HS-5 (cell line): ENCODE results near the gene OR6N1.

Experiments used
- DNase-seq: peaks from one replicate; pipeline ENCODE4 v3.0.0-alpha.2; 2012; ENCODE audit warnings: low read depth

OR6N1 gene, protein sequence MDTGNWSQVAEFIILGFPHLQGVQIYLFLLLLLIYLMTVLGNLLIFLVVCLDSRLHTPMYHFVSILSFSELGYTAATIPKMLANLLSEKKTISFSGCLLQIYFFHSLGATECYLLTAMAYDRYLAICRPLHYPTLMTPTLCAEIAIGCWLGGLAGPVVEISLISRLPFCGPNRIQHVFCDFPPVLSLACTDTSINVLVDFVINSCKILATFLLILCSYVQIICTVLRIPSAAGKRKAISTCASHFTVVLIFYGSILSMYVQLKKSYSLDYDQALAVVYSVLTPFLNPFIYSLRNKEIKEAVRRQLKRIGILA

DNA sequence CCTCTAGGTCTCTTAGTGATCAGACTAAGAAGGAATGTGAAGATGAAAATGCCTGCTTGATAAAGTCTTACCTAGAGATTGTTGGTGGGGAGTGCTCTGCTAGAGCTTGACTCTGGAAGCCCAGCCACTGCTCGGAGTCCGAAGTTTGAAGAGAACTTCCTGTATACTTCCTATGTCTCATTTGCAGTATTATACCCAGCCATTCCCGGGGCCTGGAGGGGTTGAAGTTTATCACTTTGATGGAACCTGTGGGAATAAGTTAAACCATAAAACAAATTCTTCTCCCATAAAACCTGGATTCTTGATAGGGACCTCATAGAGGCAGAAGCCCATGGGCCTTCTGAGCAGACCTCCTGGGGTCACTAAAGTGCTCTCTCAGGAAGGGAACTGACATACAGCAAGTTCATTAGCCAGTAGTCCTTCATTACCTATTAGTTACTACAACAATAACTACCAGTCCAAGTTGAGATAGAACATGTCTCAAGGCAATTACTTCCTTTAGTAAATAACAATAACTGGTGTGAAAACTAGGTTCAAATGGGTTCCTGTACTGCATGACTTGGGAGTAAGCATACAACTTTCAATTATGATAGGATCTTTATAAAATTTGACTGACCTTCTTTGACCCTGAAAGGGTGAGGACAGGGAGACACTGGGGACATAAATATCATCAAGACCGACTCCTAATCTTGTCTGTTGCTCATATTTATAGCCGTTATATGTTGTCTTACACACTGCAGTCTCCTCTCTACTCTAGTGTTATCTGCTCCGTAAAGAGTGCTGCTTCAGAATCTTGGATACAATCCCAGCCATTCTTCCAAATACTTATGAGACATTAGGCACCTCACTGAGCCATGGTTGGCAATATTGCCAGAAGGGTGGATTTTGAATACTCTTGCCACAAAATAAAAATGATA lies at the start of gene OR6N1:
Gene OR6N1 (minus strand): TSS at position 246 of the 917 bp plus-strand sequence. CDS start 5,513 bp downstream, outside the sequence.
- DNase-seq = no peak

DNA sequence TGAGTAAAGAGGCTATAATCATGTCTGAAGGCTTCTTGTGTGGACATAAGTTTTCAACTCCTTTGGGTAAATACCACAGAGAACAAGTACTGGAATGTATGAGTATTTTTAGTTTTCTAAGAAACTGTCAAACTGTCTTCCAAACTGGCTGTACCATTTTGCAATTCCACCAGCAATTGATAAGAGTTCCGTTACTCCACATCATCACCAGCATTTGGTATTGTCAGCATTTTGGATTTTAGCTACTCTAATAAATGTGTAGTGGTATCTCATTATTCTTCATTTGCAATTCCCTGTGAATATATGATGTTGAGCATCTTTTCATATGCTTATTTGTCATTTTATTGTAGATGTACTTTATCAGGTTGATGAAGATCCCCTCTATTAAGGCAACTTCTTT lies 49.7 kb upstream of the OR6N1 start:
- DNase-seq = no peak

DNA sequence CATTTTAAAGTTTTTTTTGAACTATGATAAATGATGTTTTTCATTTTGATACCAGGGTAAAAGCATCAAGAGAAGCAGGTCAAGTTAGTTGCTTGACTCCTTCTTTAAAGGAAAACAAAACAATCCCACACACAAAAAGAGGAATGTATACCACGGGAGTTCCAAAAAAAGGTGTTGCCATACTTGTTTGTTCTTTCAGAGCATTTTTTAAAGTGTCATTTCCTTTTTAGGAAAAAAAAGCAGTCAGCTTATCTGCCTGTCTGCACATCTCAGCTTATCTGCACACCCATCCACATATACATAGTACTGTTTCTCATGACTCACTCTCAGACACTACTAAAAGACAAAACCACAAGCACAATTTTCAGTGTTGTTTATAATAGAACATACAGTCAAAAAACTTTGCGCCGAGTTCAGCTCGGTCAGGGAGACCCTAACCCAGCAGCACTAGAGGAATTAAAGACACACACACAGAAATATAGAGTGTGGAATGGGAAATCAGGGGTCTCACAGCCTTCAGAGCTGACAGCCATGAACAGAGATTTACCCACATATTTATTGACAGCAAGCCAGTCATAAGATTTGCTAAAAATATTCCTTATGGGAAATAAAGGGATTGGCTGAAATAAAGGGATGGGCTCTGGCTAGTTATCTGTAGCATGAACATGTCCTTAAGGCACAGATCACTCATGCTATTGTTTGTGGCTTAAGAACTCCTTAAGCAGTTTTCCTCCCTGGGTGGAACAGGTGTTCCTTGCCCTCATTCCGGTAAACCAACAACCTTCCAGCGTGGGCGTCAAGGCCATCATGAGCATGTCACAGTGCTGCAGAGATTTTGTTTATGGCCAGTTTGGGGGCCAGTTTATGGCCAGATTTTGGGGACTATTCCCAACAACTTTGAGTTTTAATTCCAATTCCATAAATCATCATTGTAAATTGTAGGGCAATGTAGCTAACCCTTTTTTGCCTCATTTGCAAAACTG lies 47.8 kb upstream of the OR6N1 start:
- no peak for DNase-seq

DNA sequence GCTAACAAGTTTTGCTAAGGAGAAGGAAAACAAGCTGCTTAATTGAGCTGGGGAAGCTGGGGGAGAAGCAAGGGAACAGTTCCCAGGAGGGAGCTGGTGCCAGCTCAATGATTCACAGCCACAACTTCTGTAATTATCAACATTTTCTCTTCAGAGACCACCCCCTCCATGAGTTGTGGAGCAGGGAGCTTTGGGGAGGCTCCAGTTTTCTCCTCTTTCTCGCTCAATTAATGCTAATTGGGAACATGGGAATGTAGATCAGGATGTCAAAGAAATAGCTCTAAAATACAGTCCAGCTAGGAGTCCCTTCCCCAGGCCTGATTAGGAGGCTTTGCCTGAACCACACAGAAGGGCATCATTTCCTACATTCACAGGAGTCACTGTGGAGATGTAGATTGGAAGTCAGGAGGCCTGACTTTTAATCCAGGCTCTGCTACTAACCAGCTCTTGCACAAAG lies 47.0 kb upstream of the OR6N1 start:
- DNase-seq = no peak

DNA sequence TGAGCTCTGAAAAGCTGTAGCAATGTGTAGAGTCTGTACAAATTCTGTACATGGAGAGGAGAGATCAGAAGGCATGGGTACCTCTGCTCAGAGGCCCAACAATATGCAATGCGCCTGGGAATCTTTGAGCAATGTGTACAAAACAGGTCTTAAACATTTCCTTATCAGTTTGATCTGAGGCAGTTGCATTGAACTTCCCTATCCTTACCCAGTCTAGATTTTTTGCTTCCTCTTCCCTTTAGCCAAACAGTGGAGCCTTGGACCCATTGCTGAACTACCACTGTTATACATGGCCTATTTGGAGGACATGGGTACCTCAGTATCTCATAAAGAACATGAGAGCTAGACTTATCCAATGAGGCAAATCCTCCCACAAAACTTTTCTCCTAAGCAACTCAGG lies 46.6 kb upstream of the OR6N1 start:
- no peak for DNase-seq

DNA sequence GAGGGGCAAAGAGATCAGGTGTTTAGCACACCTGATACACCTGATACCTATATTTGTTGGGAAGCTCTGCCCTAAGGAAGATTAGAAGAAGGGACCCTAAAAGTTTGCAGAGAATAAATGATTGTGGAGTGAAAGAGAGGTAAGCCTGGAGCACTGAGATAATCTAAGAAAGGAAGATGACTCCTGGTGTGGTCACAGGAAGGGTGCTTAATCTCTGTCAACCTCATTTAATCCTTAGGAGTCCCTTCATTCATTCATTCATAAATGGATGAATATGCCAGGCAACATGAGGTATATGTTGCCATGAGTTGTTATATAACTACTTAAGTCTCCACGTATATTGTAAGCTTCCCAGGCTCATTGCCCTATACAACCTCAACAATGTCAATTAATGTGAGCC lies 43.0 kb upstream of the OR6N1 start:
- no peak for DNase-seq

DNA sequence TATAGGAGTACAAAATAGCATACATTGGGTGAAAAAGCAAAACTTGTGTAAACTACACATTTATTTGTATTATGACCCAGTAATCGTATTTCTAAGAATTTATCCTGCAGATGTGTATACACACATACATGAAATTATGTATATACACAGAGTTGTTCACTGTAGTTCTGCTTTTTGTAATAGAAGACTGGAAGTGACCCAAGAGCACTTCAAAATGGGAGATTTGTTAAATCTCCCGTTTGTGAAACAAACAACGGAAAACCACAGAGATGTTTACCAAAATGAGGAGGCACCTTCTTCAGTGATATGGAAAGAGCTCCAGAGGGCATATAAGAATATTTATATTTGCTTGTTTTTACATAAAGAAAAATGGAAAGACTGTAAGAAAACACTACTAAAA lies 41.2 kb upstream of the OR6N1 start:
- no peak for DNase-seq

DNA sequence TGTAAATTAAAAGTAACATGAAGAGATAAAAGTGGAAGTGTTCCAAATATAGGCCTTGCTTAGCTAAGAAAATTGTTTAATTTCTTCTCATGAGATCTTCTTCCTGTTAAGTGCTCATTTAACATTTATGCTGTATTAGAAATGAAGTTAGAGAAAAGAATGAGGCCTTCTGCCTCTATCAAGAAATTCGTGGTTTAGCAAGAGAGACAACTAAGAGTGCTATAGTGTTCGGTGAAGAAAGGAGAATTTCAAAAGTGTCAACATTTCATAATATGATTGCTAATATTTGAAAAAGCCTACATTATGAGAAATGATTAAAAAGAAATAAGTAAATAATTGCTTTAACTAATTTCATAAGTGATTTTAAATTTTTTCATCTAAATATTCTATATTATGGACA lies 40.3 kb upstream of the OR6N1 start:
- no peak for DNase-seq

DNA sequence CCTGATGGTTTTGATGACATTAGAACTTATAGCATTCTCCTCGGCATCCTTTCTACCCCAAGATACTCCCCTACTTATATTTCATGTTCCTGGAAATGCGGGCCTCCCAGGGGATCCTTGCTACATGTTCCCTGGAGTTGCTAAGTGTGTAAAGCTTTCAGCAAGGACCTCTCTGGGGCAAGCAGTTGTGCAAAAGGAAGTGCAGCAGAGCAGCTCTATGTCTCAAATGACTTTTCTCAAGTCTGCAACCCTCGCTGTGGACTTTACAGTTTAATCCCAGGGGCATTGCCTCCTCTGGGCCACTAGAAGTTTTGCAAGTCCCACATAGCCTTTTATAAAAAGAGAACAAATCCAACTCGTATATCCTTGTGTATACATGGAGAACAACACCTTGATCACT lies 38.3 kb upstream of the OR6N1 start:
- no peak for DNase-seq

DNA sequence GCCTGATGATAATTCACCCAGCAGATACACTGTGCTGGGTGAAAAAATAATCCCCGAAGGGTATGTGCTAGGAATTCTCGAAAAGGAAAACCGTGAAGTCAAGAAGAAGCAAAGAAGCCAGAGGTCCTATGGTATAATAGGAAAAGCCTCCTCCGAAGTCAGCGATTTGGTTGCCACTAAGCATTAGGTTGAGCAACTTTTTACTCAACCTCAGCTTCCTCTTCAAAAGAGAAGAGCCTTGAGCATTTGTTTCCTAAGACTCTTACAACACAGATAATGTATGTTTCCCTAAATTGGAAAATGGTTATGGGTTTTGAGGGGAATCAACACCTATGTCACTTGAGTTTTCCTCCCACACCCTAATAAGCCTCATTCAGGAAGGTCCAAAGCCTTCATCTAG lies 37.9 kb upstream of the OR6N1 start:
- DNase-seq = no peak

DNA sequence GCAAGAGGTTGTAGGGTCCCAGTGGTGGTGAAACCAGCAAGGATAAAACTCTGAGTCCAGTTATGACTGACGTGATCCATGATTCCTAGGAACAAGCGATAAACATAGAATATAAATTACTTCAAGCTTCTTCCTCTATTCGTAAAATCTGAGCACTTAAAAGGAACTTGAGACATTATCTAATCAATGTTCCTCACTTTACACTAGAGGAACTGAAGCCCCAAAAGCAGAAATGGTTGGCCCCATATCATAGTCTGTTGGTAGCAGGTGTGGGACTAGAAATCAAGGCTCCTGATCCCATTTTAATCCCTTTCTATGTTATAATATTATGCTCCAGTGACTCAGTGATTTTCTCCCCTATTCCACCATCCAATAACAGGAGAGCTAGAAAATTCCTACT lies 37.3 kb upstream of the OR6N1 start:
- DNase-seq = no peak

DNA sequence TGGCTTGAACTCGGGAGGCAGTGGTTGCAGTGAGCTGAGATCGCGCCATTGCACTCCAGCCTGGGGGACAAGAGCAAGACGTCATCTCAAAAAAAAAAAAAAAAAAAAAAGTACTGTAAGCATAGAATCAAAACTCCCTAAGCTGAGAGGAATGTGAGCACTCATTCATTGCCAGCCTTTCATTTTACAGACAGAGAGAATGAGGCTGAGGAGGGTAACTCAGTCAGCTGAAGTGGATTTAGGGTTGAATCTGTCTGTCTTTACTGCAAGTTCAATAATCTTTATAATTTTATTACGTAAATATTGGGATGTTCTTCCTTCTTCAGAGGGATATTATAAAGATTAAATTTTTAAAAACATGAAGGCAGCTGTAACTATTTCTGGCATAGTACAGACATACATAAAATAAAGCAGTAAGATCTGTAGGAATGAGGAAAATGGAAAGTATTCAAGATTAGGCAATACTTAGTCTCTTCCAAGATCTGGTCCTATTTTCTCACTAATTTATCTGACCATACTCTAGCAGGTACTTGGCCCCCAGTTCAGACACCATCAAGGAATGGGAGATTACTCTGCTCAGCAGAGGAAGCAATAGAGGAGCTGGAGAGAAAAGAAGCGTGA lies 35.0 kb upstream of the OR6N1 start:
- no peak for DNase-seq

DNA sequence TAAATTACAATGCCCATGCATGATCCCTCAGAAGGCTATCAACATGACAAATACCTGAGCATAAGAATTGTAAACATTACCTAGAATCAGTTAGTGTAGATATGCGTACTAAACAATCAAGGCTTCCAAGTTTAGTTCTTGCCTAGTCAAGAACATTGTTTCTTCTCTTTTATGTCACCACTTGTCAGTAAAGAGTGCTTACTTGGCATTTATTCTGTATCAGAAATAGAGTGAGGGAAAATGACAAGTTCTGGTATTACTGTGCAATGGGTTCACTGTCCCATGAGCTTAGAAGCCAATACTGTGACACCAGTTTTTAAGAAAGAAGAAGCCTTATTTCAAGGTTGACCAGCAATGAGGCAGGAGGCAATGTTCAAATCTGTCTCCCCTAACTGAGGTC lies 31.7 kb upstream of the OR6N1 start:
- DNase-seq = no peak

DNA sequence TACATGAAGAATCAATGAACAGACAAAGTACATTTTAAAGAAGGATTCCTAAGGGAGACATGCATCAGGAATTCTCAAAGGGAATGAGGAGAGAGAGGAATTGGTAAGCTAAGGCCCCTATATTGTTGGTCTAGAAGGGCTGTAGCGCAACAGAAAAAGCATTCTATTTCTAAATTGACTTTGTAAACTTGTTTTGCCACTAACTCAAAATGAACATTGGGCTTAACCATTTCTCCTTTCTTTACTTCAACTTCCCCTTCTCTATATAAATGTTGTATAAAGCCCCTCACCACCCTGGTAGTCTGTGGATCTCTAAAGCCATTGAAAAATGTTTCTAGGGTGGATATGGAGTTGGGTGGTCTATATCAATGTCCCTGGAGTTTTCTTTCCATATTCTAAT lies 29.4 kb upstream of the OR6N1 start:
- DNase-seq = no peak

DNA sequence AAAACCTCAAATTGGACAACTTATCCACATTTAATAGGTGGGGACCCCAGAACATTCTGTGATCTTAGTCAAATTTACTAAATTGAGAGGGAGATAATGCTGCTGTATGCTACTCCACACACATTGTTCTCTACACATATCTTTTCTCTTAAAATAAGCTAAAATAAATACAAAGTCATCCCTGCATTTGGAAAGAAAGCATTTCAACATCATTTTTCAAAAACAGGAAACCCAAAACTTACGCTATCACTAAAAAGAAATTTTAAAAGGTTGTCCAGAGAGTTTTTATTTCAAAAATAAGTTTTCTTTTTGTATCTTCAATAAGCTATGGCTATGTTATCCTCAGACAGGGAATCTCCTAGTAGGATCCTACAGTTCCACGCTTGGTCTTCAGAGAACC lies 28.5 kb upstream of the OR6N1 start:
- DNase-seq = no peak

DNA sequence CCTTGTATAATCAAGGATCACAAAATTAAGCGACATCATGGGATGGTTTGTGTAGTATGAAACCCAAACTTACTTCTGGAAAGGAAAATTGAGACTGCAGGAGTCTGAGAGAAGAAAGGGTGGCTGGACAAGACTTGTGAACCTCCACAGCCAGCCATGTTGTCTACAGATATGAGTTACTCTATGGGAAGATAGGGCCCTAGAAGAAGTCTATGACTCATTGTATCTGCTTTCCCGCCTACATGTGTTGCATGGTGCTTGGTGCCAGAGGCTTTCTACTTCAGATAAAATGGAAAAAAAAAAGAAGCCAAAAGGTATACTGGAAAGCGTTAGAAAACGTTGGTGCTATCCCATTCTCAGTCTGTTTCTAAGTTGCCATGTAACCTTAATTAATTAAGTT lies 27.7 kb upstream of the OR6N1 start:
- no peak for DNase-seq

DNA sequence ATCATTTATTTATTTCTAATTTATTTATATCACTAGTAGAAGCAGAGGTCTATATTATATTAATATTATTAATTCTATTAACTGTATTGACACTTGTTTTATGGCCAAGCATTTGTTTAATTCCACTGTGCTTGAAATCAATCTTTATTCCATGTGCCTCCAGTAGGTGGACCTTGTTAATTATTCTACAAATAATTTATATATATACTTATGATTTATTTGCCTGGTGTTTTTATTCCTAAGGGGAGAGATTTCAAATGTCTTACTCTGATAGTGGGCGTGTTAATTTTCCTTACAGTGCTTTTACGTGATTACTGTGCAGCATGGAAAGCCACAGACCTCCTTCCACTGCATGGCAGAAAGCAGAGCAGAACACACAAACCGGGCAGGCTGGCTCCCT lies 26.5 kb upstream of the OR6N1 start:
- no peak for DNase-seq

DNA sequence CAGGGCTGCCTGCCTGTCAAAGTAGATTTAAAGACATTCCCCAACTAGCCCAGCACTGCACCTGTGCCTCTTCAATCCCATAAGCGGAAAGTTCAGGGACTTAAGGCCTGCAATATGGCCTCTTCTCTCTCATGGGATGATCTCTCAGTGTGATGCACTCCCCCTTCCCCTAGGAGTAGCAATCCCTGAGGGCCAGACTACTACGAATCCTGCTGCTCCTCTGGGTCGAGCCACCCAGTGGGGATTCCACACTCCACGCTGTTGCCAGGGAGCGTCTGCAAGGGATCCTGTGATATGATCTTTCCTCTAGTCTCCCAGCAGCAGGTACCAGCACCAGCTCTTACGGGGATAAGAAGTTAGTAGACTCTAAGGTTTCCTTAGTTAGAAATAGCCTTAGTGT lies 22.3 kb upstream of the OR6N1 start:
- no peak for DNase-seq

DNA sequence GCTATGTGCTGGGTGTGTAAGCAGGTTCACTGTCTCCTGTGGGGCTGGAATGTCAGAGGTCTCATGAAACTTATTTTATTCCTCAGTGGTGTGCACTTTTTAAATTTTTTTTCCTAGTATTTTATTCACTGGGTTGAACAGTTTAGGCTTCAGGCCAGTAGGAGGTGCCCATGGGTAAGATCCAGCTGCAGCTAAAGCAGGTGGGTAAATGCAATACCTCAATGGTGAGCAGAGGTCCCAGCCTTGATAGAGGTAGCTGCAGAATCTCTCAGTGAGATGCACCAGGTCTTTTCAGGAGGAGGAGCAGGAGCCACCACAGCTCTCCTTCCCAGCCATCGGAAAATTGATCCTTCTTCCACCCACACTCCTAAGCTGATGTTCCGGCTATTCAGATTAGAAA lies 21.6 kb upstream of the OR6N1 start:
- no peak for DNase-seq

DNA sequence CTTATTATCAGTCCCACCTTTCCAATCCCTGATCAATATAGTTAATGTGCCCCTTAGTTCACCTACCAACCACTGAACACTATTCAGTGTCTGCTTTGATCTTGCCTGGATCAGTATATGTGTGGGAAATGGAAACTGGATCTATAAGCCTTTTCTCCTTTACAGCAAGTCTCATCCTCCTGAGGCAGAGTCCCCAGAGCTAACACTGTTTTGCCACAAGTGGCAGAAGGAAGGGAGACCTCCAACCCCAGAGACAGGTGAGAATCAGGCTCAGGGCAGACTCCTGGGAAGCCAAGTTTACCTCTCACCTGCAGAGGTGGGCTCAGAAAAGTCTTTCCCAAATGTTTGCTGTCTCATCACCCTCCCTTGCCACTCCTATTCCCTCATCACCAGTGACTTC lies 9.1 kb upstream of the OR6N1 start, which contains the start of gene OR6N2:
Gene OR6N2 (minus strand): TSS at position 101 of the 400 bp plus-strand sequence. CDS start 3,569 bp downstream, outside the sequence.
- no peak for DNase-seq

DNA sequence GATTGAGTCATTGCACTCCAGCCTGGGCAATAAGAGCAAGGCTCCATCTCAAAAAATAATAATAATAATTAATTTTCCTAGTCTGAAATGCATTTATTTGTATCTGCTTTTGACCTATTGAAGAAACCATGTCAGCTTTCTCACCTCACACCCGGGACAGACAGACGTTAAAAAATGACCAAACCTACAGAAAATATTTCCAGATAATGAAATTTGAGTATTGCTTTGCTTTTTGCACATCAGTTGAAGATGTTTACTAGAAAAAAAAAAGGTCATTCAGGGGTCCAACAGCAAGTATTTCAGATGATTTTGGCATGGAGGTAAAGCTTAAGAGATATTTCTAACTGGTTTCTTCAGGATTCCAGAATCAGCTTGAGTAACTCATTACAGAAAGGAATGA lies 17.6 kb downstream of the OR6N1 start, which contains the start of gene OR6K6:
Gene OR6K6 (plus strand): TSS at position 301 of the 400 bp plus-strand sequence. CDS start 168 bp downstream, outside the sequence.
- no peak for DNase-seq
